Endothelial cell of umbilical vein (primary cell): ENCODE data around the gene SQSTM1. TPM values are rescaled to one million over a fixed set of nuclear protein-coding genes. Genes with fewer than 3 reads are reported as not detected.

Experiments used
- BruUV-seq: library from RNA; stranded (reverse); fragments of 400-500 nt; replicated peaks from 2 replicates; lab custom pipeline; 2021; lab: Mats Ljungman, UMichigan
- CTCF ChIA-PET: fragments of 300-600, 350-600 bp; sonication (Branson Sonifier 250); formaldehyde crosslinking; loops from one replicate; lab custom pipeline; 2021; ENCODE audit warnings: antibody characterized with exemption, inconsistent platforms; lab: Charles Lee
- POLR2A ChIA-PET: fragments of 300-600, 350-600 bp; sonication (Branson Sonifier 250); formaldehyde crosslinking; loops from one replicate; lab custom pipeline; 2021; ENCODE audit warnings: antibody characterized with exemption, inconsistent platforms; lab: Charles Lee
- DNase-seq: peaks from one replicate; pipeline ENCODE4 v3.0.0-alpha.2; 2011; ENCODE audit warnings: low read depth, low spot score
- FAIRE-seq: peaks from 2 replicates; lab custom pipeline; 2011; peaks lifted over from hg19 to GRCh38; lab: Jason Lieb, UNC
- H2AFZ ChIP-seq: 2 replicates; pipeline ENCODE4 v1.6.0; 2012; ENCODE audit warnings: low read depth, low read length, control low read depth, inconsistent platforms
- H3K27ac ChIP-seq: 2 replicates; pipeline ENCODE4 v1.5.1; 2011; ENCODE audit warnings: low read depth, mild to moderate bottlenecking, control low read depth, low read length, moderate library complexity; ENCODE audit not compliant: insufficient read depth
- H3K27me3 ChIP-seq, 2 experiments: 2 replicates each; pipeline versions ENCODE4 v1.6.0 to v1.6.1; 2011; ENCODE audit warnings: low read length in 2 of 2, mixed read lengths in 1 of 2; ENCODE audit not compliant: control insufficient read depth in 2 of 2, insufficient read depth in 2 of 2
- H3K36me3 ChIP-seq, 2 experiments: 2 replicates in 1 of 2; 3 replicates in 1 of 2; pipeline ENCODE4 v1.5.1; 2011; ENCODE audit warnings: low read length in 2 of 2, mild to moderate bottlenecking in 1 of 2, moderate library complexity in 1 of 2; ENCODE audit not compliant: control insufficient read depth in 2 of 2, insufficient read depth in 2 of 2; ENCODE audit errors: extremely low read depth in 1 of 2
- H3K4me1 ChIP-seq: 3 replicates; pipeline ENCODE4 v1.5.1; 2011; ENCODE audit warnings: mild to moderate bottlenecking, low read length; ENCODE audit not compliant: control insufficient read depth, insufficient read depth; ENCODE audit errors: extremely low read depth
- H3K4me2 ChIP-seq: 2 replicates; pipeline ENCODE4 v1.6.1; 2011; ENCODE audit warnings: low read length, control low read depth, mixed read lengths; ENCODE audit not compliant: insufficient read depth
- H3K4me3 ChIP-seq, 3 experiments: fragments of 200-600 bp in 1 of 3; sonication (generic), shearing (Covaris generic) in 1 of 3; replicated peaks in 1 of 3; 2 replicates each; pipeline ENCODE4 v1.5.1; 2011 to 2016; ENCODE audit warnings: control low read depth in 3 of 3, low read length in 3 of 3, mild to moderate bottlenecking in 2 of 3, inconsistent platforms in 1 of 3, low read depth in 1 of 3, moderate library complexity in 1 of 3; ENCODE audit not compliant: insufficient read depth in 1 of 3
- H3K79me2 ChIP-seq: 2 replicates; pipeline ENCODE4 v1.6.0; 2012; ENCODE audit warnings: low read length, inconsistent platforms; ENCODE audit not compliant: control insufficient read depth, insufficient read depth
- H3K9ac ChIP-seq: replicated peaks from 2 replicates; pipeline ENCODE3; 2011; ENCODE audit warnings: low read length, control low read depth; ENCODE audit not compliant: insufficient read depth; ENCODE audit errors: extremely low read depth
- H3K9me1 ChIP-seq: replicated peaks from 3 replicates; pipeline ENCODE4 v1.6.0; 2011; ENCODE audit warnings: mild to moderate bottlenecking, low read length; ENCODE audit not compliant: control insufficient read depth, insufficient read depth; ENCODE audit errors: extremely low read depth
- H3K9me3 ChIP-seq: replicated peaks from 2 replicates; pipeline ENCODE4 v1.5.1; 2012; ENCODE audit warnings: low read length, inconsistent platforms; ENCODE audit not compliant: control insufficient read depth, insufficient read depth
- H4K20me1 ChIP-seq: replicated peaks from 2 replicates; pipeline ENCODE3; 2011; ENCODE audit warnings: mild to moderate bottlenecking, low read length; ENCODE audit not compliant: control insufficient read depth, insufficient read depth; ENCODE audit errors: extremely low read depth
- FOS ChIP-seq: IDR thresholded peaks from 2 replicates; pipeline ENCODE4 v1.6.1; 2011; ENCODE audit warnings: mild to moderate bottlenecking, low read length, moderate library complexity, borderline replicate concordance; ENCODE audit not compliant: insufficient read depth
- GATA2 ChIP-seq: IDR thresholded peaks from 2 replicates; pipeline ENCODE4 v1.7.0; 2011; ENCODE audit warnings: low read depth, mild to moderate bottlenecking, moderate library complexity, mixed read lengths, low read length; ENCODE audit not compliant: insufficient read length, insufficient read depth
- JUN ChIP-seq: IDR thresholded peaks from 2 replicates; pipeline ENCODE4 v1.6.1; 2011; ENCODE audit warnings: borderline replicate concordance, low read depth; ENCODE audit not compliant: insufficient read length, insufficient read depth
- POLR2A ChIP-seq: IDR thresholded peaks from 2 replicates; pipeline ENCODE4 v1.6.1; 2012; ENCODE audit warnings: low read depth, mild to moderate bottlenecking, control low read depth, low read length
- POLR2AphosphoS5 ChIP-seq: IDR thresholded peaks from 2 replicates; pipeline ENCODE4 v1.6.1; 2012; ENCODE audit warnings: low read depth, mild to moderate bottlenecking, control low read depth, low read length, moderate library complexity; ENCODE audit not compliant: insufficient read depth
- dilution Hi-C: fragments of 300-500 bp; cut with MboI; formaldehyde crosslinking; loops from one replicate; pipeline ENCODE4 v1.15.0; 2019; ENCODE audit warnings: low sequenced_read_pairs; ENCODE audit not compliant: extremely low pct_ligation_motif_present
- intact Hi-C: fragments of 100-400 bp; cut with micrococcal nuclease; formaldehyde crosslinking; loops from one replicate; pipeline ENCODE4 v1.10.0; 2022
- polyA plus RNA-seq, 4 experiments: library from polyadenylated mRNA; depleted of rRNA in 3 of 4; stranded (reverse) in 3 of 4; unstranded in 1 of 4; fragments of >200 nt; gene quantifications; 2 replicates each; pipeline versions ENCODE4 v1.2.1 to v1.2.3, GENCODE V29; 2011 to 2012; ENCODE audit warnings: missing spikeins in 1 of 4
- total RNA-seq: library from RNA; stranded (reverse); gene quantifications from 2 replicates; pipeline ENCODE4 v1.2.3, GENCODE V29; 2021
- TF ChIP-seq, protein P1 (sequence below), 2 donors: IDR thresholded peaks; 1 replicate in 1 of 2; 2 replicates in 1 of 2; pipeline ENCODE4 v1.5.1; 2011; ENCODE audit warnings: low read length in 2 of 2, mild to moderate bottlenecking in 2 of 2, moderate library complexity in 2 of 2, control low read depth in 1 of 2, inconsistent platforms in 1 of 2, low read depth in 1 of 2; ENCODE audit not compliant: insufficient read depth in 1 of 2; ENCODE audit errors: extremely low read depth in 1 of 2

SQSTM1 gene
- total and polyA plus RNA-seq, 2 donors (not counting 3 experiments of a cell fraction or from before 2014, with no cell fraction given): 302 to 346 TPM

DNA sequence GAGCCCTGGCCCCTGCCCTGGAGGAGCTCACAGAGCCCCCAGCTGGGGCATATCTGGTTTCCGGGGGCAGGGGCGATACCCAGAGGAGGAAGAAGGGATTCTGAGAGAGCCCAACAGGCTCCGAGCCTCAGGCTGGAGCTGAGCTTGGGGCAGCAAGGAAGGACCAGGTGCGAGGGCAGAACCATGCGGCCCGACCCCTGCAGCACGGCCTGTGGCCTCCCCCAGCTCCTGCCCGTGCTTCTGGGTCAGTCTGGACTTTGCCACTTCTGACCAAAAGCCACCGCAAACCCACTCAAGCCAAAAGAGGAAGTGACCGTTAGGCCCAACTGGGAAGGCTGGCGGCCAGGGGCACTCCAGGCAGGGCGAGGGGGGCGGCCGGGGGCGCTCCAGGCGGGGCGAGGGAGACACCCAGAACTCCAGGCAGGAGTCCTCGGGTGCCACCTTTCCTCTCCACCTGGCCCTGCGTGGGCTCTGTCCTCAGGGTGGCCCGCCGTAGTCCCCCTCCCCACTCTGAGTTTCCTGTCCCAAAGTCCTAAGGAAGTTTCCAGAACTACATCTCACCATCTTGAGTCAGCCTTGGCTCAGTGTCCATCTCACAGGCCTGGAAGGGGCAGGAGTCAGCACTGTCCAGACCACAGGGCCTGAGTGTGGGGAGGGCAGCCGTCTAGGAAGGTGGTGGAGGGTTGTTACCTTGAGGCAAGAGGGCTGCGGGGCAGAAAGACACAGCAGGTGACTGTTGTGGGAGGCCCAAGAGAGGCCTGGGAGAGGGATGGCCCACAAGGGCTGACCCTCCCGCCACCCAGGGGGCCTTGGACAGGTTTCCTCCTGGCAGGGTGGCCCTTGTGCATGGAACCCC lies 27.9 kb upstream of the SQSTM1 start:
- CTCF ChIA-PET: interaction anchor here (0.6 to 8.8 kb wide), 5 partner anchors 15 to 61 kb away, joined by 3 to 103 read pairs (median 3); partner anchors contain the start of gene MAML1

More for the DNA sequence above, 27.9 kb upstream of the SQSTM1 start:
- H4K20me1 ChIP-seq: no peaks in the 10 kb centered on the region
- POLR2A ChIA-PET: no interaction called here
- no peak overlapping the region for H3K4me3 ChIP-seq
- intact Hi-C loops: loop anchor here (10.0 kb wide), 1 partner anchor 128 kb away; no protein-coding TSS in a partner anchor
- H3K27ac ChIP-seq: no peak overlapping the region
- TF ChIP-seq, protein P1, sequence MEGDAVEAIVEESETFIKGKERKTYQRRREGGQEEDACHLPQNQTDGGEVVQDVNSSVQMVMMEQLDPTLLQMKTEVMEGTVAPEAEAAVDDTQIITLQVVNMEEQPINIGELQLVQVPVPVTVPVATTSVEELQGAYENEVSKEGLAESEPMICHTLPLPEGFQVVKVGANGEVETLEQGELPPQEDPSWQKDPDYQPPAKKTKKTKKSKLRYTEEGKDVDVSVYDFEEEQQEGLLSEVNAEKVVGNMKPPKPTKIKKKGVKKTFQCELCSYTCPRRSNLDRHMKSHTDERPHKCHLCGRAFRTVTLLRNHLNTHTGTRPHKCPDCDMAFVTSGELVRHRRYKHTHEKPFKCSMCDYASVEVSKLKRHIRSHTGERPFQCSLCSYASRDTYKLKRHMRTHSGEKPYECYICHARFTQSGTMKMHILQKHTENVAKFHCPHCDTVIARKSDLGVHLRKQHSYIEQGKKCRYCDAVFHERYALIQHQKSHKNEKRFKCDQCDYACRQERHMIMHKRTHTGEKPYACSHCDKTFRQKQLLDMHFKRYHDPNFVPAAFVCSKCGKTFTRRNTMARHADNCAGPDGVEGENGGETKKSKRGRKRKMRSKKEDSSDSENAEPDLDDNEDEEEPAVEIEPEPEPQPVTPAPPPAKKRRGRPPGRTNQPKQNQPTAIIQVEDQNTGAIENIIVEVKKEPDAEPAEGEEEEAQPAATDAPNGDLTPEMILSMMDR (IDR thresholded peaks at IDR 0.05; ENCODE audit: extremely low read depth in 1 of 2, insufficient read depth in 1 of 2, low read depth in 1 of 2, low read length in 2 of 2): no peak
- no peak for TF ChIP-seq POLR2AphosphoS5
- TF ChIP-seq FOS: no peak
- no peak for TF ChIP-seq JUN
- no peak for TF ChIP-seq GATA2
- no peak for TF ChIP-seq POLR2A
- H3K4me2 ChIP-seq: no peak overlapping the region
- no peaks in the 10 kb centered on the region for H3K9me3 ChIP-seq
- dilution Hi-C loops: no loop called here
- DNase-seq (no peak), FAIRE-seq (no peak)
- no peak overlapping the region for H2AFZ ChIP-seq
- H3K9ac ChIP-seq: no peak overlapping the region
- no peaks in the 10 kb centered on the region for H3K9me1 ChIP-seq
- BruUV-seq: no TSS peak
- H3K79me2 ChIP-seq: no peaks in the 10 kb centered on the region
- no peaks in the 10 kb centered on the region for H3K27me3 ChIP-seq
- peaks cover 10% of the 10 kb centered on the region for H3K4me1 ChIP-seq
- H3K36me3 ChIP-seq: peaks cover 0 to 3% of the 10 kb centered on the region in 2 experiments
